Measurements from ENCODE around the gene RGS11.

GRCh38 chr16:301235-301634 lies 25.5 kb upstream of the RGS11 start:
- TF ChIP-seq POLR2A (IDR thresholded peaks at IDR 0.05) (no peak), CTCF (IDR thresholded peaks at IDR 0.05) (no peak)

Data from vagina (tissue), 2 donors.